Caki2 (cell line): Measurements from ENCODE around the gene DAPK2. TPM values are rescaled to one million over a fixed set of nuclear protein-coding genes. Genes with fewer than 3 reads are reported as not detected.

ENCODE experiments used
- DNase-seq: peaks from one replicate; pipeline ENCODE4 v3.0.0-alpha.2; 2015; ENCODE audit warnings: low read depth
- in situ Hi-C: cut with HindIII; loops from 2 replicates; pipeline ENCODE4 v1.10.0; 2016; ENCODE audit warnings: low sequenced_read_pairs, low pct_unique_long_range_greater_than_20kb, mixed read lengths
- total RNA-seq: library from RNA; depleted of rRNA; stranded (reverse); fragments of >200 nt; shearing (Covaris generic); gene quantifications from 2 replicates; pipeline ENCODE4 v1.2.3, GENCODE V29; 2014; ENCODE audit warnings: low replicate concordance

The DAPK2 gene
- total RNA-seq, 1 experiment from 2014 or later, result 6.0 TPM

GRCh38 chr15:64006642-64007041, 39.6 kb downstream of the DAPK2 start:
- in situ Hi-C loops, result no loop called here

DNA sequence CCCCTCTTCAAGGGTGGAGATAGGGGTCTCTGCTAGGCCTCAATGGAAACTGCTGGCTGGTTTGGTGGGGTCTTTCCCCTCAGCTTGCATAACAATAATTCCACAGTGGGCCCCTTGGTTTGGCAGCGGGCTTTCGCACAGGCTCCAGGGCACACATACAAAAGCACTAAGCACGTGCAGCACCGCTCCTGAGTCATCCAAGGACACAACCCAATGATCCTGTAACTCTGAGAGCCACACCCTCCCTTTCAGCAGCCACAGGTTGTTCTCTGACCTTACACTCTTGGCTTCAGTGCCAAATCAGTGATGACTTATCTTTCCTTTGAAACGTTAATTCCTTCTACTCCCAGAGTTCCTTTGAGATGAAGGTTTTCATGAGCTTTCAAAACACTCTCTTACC, 41.7 kb downstream of the DAPK2 start:
- DNase-seq, result peak; percentile 89
- in situ Hi-C loops, result no loop called here

More at GRCh38 chr15:64006642-64007041, 39.6 kb downstream of the DAPK2 start:
- DNase-seq, result no peak

GRCh38 chr15:64004056-64004455, 42.2 kb downstream of the DAPK2 start:
- in situ Hi-C loops, result no loop called here
- DNase-seq, result peak; percentile 40

GRCh38 chr15:64003182-64003581, 43.1 kb downstream of the DAPK2 start:
- DNase-seq, result no peak
- in situ Hi-C loops, result no loop called here

DNA sequence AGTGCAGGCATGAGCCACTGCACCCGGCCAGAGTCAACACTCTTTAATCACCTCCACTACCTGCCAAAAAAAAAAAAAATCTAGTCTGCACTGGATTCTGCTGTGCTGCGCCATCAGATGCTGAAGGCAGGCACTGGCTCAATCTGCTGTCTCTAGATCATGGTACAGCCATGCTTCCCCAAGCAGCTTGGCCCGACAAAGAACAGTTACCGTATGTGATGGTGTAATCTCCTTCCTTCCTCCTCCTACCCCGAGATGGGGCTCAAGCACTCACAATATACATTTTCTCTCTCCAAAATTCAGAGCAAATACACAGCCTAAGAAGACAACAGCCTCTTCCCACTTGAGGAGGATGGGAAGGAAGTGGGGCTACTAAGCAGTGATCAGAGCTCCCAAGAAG, 45.1 kb downstream of the DAPK2 start:
- no peak for DNase-seq
- in situ Hi-C loops, result no loop called here

GRCh38 chr15:64000183-64000951, 45.9 kb downstream of the DAPK2 start:
- no peak for DNase-seq
- in situ Hi-C loops, result no loop called here

GRCh38 chr15:63999177-63999576, 47.1 kb downstream of the DAPK2 start:
- in situ Hi-C loops, result no loop called here
- no peak for DNase-seq

GRCh38 chr15:63998489-63998888, 47.8 kb downstream of the DAPK2 start:
- in situ Hi-C loops, result no loop called here
- DNase-seq, result no peak

DNA sequence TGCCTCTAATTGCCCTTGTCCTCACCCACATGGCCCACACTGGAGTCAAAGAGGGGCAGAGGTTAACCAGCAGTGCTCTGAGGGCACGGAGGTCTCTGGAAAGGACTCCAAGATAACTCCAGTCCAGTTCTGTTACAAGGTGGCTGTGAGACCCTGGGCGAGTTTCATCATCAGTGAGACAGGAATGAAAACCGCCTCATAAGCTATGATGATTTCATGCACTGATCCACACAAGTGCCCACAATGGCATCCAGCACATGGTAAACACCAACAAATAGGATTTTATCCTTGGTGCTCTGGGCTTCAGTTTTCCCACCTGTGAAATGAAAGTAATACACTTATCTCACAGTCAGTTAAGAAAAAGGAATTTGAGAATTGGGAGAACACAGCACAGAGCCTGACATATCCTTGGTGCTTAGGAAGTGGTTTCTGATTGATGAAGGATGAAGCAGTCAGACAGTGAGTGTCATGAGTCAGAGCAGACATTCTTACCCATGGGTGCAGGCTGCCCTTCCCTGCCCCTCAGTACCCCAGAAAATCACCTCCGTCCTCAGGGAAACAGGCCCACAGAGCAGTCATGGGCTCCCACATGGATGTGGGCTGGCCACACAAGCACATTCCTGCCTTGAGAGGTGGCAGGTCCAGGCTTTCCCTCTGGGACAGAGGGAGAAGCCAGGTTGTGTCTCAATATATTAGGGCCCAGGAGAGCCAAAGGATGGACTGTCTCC, 48.4 kb downstream of the DAPK2 start:
- in situ Hi-C loops, result no loop called here
- DNase-seq, result no peak

DNA sequence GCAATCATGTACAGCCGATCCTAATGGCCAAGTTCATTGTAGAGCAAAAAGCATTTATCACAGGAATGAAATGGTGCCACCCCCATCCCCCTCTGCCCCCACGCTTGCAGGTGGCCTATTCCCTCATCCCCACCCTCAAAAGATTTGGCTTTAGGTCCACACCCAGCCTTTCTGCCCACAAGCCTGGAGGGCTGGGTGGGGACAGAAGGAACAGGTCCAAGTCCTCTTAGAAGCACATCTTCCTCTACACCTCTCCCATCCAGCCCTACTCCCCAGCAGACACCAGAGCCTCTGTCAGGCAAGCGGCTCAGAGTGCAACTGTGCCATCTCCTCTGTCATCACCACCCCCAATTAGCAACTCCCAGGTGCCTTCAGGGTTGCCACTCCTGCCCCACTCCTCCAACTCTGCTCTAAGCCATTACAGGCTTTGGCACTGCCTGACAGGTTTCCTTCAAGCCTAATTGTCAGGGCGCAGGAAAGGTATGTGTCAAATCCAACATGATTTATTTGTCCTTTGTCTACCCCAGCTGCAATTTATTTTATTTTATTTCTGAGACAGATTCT, 49.4 kb downstream of the DAPK2 start:
- in situ Hi-C loops, result no loop called here
- no peak for DNase-seq

DNA sequence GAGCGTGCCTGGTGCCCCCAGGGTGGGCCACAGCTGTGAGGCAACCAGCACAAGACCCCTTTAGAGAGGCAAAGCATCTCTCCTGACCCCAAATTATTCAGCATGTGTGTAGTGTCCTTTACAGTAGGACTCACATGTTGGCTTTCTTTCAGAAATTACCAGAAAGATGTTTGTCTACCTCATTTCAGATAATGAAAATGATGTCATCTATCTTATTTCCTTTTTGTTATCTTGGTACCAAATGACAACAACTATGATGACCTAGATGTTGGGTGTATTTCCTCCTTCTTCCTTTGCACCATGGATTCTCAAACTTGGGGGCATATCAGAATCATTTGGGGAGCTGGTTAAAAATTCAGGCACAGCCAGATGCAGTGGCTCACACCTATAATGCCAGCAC, 50.5 kb downstream of the DAPK2 start:
- in situ Hi-C loops, result no loop called here

GRCh38 chr15:63994073-63994600, 52.1 kb downstream of the DAPK2 start:
- DNase-seq, result no peak
- in situ Hi-C loops, result no loop called here

More for the DNA sequence above, 50.5 kb downstream of the DAPK2 start:
- no peak for DNase-seq

DNA sequence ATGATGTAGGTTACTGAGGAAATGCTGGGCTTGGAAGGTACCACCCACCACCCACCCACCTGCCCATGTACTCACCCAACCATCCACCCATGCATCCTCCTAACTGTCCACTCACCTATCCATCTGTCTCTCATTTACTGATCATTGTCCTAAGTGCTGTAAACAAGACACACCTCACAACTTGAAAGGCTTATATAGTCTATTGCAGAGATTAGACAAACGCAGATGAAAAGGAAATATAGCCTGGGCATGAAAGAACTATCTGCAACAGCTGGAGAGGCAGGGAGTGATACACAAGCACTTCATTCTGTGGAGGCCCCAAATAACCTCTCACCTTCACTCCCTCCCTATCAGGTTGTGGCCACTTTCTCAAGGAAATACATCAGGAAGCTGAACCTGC, 54.0 kb downstream of the DAPK2 start:
- in situ Hi-C loops, result no loop called here
- no peak for DNase-seq

GRCh38 chr15:63991706-63992105, 54.6 kb downstream of the DAPK2 start:
- in situ Hi-C loops, result no loop called here
- DNase-seq, result no peak

GRCh38 chr15:63990454-63990853, 55.8 kb downstream of the DAPK2 start:
- in situ Hi-C loops, result no loop called here
- no peak for DNase-seq

DNA sequence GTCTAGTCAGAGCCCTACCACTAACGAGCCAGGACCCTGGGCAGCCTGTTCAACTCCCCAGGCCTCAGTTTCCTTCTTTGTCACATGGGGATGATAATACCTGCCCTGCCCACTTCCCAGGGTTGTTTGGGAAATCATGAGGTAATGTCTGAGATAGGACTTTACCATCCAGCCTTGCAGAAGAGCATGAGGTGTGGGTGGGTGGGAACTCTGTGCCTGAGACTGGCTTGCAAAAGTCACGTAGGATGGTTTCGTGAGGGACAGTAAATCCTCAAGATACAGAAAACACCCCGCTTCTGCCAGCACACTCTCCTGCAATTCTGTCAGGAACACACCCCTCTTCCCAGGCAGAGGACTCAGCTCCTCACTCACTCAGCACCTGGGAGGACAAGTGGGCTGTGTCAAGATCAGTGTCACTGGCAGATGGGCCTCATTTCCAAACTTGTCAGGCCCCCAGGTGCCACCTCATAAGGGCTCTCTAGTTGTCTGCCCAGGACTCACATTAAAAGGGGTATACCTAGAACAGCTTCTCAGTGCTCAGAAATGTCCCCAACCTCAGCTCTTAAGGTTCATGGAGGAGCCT, 58.4 kb downstream of the DAPK2 start:
- no peak for DNase-seq
- in situ Hi-C loops, result no loop called here

- in situ Hi-C loops, result no loop called here
- no peak for DNase-seq
Observed at GRCh38 chr15:63986751-63987341, 59.4 kb downstream of the DAPK2 start.

DNA sequence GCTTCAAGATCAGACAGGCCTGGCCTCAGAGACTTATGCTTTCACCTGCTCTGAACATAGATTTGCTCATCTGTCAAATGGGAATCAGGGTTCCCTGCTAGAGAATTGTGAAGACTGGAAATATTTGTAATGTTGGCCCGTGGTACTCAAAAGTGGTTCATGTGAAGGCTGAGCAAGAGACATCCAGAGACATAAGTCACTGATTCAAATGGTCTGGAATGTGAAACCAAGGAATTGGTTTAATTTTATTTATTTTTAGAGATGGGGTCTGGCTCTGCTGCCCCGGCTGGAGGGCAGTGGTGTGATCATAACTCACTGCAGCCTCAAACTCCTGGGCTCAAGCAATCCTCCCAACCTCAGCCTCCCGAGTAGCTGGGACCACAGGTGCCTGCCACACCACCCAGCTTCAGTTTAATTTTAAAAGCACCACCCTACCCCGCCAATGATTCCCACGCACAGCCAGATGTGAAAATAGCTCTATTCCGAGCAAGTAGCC, 60.1 kb downstream of the DAPK2 start:
- in situ Hi-C loops, result no loop called here

More for the DNA sequence above, 60.1 kb downstream of the DAPK2 start:
- no peak for DNase-seq
